Stimulated activated CD8-positive, alpha-beta memory T cell treated with anti-CD3 and anti-CD28 coated beads, Interleukin-7, amount 100 ng/mL, for 48 hours (primary cell): ENCODE measurements around the gene CDRT15L2.
"Not testable (repeated sequence)": the region's sequence is repeated elsewhere in the genome, so short reads cannot be mapped to it uniquely, and the experiment has no call there.

Source experiments
- DNase-seq, 2 donors: peaks; one replicate each; pipeline ENCODE4 v3.0.0-alpha.2; 2020; ENCODE audit warnings: low read depth in 1 of 2; ENCODE audit errors: extremely low read depth in 1 of 2

CDRT15L2 gene

DNA sequence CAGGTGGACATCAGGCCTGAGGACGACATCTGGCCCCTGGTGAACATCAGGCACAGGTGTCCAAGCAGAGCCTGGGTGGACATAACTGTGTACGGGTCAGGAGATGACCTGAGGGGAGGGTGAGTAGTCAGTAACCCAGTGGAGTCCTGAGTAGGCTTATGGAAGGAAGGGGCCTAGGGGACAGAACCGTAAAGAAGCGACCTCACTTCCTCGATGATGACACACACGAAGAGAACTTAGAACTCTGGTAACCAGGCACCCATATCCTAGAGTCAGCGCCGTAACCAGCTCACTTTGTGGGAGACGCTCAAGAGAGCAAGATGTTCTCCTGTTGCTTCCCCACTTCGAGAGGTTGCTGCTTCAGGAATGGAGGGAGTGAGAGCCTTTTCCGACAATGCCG lies at the start of gene CDRT15L2:
Gene CDRT15L2, plus strand, starts transcription at position 301 of the 400 bp plus-strand sequence. Its CDS starts 20 bp downstream, at position 321.
- DNase-seq: not testable (repeated sequence)

DNA sequence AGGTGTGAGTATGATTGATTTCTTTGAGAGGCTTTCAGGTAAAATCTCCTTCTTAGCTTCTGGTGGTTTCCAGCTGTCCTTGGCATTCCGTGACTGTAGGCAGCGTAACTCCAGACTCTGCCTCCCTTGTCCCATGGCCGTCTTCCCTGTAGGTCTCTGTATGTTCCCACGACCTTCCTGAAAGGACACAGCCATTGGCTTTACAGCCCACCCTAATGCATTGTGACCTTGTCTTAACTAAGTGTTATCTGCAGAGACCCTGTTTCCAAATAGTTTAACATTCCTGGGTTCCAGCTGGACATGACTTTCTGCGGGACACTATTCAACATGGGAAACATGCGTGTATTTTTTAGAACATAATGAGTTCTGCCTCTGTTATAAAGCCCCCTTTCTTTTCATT lies 49.4 kb upstream of the CDRT15L2 start:
- not testable (repeated sequence) for DNase-seq

DNA sequence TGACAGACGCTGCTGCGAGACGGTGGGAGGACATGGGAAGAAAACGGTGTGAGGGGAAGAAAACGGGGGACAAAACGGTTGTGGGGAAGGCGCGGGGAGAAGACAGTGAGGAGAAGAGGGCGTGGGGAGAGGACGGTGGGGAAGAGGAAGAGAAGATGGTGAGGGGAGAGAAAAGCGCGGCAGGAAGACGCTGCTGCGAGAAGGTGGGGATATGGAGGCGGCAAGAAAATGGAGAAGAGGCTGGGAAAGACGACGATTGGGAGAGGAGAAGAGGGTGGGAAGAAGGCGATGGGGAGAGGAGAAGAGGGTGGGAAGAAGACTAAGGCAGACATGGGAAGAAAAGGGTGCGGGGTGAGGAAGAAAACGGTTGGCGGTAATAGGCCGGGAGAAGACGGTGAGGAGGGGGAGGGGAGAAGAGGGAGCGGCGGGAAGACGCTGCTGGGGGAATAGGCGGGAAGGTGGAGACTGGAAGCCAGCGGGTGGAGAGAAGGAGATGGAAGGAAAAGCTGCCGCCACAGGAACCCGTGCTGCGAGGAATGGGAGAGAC lies 46.9 kb upstream of the CDRT15L2 start:
- DNase-seq: not testable (repeated sequence)

DNA sequence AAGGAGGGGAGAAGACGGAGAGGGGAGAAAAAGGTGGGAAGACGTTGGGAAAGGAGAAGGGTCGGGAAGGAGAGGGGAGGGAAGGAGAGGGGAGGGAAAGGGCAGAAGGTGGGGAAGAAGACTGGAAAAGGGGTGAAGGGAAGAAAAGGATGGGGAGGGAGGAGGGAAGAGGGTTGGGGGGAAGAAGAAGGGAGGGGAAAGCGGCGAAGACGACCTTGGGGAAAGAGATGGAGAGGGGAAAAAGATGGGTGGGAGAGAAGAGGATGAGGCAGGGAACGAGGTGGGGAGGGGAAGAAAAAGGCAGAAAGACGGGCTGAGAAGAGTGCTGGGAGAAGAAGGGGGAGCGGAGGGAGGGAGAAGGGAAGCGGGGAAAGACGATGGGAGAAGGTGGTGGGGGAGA lies 46.3 kb upstream of the CDRT15L2 start:
- DNase-seq: not testable (repeated sequence)

DNA sequence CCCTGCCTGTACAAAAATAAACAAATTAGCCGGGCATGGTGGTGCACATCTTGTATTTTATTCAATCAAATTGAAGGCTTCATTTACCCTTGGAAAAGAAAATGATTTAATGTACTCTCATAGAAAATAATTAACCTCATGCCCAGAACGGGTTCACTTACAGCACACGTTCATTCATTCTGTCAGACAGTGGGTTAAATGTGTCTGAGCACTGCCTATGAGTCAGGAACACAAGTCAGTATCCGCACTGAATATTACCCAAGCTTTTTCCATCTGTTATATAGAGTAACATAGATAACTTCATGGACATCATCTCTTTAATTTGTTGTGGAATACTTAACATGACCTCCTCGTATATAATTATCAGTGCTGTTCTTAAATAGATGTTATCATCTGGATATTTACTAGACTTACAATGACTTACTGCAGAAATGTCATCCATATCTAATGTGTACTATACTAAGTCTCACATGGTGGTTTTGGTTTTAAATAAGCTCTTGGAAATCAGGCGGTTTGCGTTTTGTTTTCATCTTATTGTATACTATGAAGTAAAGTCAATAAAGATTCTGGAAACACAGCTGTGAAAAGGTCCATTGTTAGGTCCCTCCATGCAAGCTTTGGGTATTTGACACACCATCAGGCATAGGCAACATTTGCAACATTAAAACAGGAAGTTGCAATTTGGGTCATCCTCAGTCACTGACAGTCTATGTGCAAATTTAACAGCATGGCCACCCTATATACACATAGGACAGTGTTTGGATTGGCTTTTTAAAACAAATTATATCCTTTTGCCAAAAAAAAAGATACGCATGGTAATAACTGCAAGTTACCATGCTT lies 44.6 kb upstream of the CDRT15L2 start:
- not testable (repeated sequence) for DNase-seq

DNA sequence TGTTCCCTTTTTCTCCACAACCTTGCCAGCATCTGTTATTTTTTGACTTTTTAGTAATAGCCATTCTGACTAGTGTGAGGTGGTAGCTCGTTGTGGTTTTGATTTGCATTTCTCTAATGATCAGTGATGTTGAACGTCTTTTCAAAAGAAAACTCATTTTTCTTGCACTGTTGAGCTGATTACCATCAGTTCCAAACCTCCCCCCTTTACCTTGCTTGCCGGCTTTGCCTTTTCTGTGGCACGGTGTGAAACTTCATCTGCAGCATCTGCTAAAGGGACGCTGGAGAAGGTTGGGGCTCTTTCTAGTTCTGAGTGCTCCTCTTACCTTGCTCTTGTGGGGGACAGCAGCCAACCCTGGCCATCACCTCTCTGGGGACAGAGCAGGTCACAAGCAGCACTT lies 39.1 kb upstream of the CDRT15L2 start:
- DNase-seq: not testable (repeated sequence)

DNA sequence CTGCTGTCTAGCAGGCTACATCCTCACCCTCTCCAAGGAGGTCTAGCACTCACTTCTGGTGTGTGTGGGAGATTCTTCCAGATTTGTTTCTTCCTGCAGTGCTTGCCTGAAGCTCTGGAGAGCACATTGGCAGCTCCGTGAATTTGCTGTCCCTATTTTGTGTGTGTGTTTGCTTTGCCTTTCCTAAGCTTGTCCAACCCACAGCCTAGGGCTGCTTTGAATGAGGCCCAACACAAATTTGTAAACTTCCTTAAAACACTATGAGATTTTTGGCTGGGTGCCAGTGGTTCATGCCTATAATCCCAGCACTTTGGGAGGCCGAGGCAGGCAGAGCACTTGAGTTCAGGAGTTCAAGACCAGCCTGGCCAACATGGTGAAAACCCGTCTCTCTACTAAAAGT lies 38.7 kb upstream of the CDRT15L2 start:
- not testable (repeated sequence) for DNase-seq

DNA sequence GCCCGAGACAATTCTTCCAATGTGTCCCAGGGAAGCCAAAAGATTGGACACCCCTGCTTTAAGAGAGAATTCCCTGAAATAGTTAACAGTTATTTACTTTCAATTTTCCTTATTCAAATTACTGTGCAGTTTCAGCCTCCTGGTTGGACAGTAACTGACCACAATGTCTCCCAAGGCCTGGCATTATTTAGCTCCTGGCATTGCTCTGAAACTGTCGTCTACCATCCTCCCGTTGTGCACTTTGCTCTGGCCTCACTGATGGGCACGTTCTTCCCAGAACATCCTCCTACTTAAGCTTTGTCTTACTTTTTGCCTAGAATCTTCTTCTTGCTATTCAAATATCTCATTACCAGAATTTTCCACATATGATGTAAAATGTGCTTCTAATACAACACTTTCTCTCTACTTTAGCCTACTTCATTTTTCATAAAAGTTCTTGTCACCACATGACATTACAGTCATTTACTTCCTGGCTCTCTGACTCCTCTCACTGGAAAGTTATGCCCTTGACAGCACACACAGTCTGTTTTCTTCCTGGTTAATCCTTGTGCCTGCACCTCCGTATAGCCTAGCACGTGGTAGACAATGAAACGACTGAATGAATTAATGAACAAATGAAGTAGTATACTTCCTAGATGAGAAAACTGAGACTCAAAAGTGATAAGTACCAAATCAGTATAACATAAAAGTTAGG lies 37.5 kb upstream of the CDRT15L2 start:
- not testable (repeated sequence) for DNase-seq

DNA sequence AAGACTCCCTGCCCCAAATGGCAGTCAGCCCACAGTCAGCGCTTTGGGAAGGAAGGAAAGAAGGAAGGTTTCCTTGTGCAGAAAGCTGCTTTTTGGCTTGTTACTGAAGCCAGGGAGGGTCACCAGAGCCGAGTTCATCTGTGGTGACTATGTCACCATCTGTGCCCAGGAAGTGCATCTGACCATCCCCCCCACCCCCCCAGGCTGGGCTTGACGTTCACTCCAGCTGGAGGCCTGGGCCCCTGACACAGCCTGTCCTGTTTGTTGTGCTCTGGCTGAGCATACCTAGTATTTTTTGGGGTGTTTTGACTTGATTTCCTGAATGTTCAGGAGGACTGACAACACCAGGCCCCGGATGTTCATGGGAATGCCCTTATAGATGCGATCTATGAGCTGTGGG lies 31.6 kb upstream of the CDRT15L2 start:
- DNase-seq: not testable (repeated sequence)

DNA sequence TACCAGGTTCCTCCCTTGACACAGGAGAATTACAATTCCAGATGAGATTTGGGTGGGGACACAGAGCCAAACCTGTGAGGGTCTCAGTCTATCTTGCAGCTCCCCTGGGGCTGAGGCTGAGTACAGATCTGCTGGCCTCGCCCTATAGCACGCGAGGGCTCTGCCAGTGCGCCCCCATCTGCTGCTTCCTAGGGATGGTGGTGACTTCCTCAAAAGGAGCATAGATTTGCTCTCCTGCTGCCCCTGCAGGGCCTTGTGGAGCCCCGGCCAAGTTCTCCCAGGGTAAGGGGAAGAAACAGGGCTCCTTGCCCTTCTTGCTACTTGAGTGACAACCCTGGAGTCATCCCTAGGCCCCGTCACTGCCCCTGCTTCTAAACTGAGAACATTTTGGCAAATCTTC lies 26.6 kb upstream of the CDRT15L2 start:
- DNase-seq: not testable (repeated sequence)

DNA sequence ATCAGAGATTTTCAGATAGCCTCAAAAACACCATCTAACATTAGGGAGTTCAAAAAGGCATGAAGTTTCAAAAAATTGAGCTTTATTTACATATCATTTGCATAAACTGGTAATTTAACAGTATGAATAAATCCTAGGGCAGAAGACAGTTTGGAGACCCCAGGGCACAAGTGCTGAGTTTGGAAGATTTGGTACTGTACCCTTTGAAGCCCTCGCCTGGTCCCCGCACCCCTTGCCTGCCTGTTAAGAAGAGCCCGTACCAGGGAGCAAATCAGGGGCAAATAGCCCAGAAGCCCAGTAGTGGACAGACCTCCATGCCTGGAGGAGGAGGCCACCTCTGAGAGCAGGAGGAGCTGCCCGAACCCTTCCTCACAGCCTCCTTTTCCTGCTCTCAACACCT lies 24.8 kb upstream of the CDRT15L2 start:
- not testable (repeated sequence) for DNase-seq

DNA sequence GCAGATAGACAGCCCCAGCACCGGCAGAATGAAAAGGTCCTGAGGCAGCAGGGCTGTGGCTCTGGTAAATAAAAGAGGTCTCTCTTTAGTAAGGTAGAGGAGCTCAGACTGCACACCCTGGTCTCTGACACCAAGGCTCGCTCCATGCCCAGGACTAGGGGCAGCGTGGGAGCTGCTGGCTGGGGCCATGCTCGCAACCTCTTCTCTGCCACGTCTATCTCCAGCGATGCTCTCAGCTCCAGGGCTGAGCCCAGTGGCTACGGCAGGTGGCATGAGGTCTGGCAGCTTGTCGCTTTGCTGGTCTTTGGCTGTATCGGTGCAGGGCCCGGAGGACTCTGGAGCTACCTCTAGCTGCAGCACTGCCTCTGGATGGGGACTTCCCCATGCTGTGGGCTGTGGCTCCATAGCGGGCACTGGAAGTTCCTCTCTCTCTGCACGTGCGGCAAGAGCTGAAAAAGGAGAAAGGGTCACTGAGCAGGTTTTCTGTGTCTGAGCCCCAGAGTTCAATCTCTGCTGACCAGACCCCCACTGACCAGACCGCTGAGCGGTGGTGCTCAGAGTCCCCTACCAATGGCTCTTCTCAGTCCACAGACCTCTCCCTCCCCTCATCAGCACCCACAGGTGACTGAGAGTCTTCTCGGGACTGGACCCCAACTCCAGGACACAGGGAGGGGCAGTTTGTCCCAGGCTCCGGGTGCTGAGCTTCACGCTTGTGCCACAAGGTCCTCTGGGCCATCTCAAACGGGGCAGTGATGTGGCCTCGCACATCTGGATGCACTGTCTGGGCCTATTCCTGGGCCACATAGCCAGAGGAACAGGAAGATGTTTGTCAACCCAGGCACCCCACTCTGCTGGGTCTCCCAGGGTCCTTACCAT lies 24.2 kb upstream of the CDRT15L2 start:
- DNase-seq: not testable (repeated sequence)

DNA sequence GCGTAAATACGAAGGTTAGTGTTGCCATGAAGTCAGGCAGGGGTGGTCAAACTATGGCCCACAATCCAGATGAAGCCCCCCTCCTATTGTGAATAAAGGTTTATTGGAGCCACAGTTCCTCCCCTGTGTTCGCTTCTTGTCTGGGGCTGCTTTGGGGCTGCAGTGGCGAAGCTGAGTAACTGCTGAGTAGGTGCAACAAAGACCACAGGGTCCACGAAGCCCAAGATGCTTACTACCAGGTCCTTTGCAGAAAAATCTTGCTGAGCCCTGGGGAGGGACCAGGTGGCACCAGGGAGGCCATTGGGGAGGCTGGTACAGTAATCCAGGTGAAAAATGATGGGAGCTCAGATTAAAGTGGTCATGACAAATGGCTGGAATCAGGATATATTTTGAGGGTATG lies 21.4 kb upstream of the CDRT15L2 start:
- DNase-seq: not testable (repeated sequence)

DNA sequence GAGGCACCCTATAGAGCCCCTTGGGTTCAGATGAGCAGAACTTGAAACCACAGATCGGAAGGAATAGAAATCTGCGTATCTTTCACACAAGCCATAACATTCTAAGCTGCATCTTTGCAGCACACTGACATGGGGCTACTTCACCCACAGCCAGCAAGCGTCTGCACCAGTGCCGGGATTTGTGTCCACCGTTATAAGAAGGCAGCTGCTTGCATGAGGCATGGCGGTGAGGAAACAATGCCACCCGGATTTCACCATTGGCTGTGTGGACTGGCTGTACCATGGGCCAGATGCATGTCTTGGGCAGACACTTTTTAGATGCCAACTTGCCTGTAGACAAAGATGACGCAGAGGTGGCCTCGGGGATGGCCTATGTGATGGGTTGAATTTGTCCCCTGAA lies 20.5 kb upstream of the CDRT15L2 start:
- not testable (repeated sequence) for DNase-seq

DNA sequence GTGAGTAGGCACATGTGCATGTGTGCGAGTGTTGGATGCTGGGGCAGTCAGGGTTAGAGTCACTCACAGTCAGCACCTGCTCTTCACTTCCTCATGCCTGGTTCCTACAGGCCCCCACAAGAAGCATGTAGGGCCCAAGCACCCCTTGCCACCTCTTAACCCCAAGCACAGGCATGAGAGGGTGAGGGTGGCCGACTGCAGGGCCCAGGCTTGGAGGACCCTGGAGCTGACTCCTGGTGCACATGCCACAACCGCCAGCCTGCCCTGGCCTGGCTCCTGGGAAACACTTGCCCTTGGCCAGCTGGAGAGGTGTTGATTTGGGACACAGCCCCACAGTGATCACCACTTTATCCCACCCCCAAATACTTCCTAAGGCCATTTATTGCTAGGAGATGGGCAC lies 16.9 kb upstream of the CDRT15L2 start:
- DNase-seq: no peak

DNA sequence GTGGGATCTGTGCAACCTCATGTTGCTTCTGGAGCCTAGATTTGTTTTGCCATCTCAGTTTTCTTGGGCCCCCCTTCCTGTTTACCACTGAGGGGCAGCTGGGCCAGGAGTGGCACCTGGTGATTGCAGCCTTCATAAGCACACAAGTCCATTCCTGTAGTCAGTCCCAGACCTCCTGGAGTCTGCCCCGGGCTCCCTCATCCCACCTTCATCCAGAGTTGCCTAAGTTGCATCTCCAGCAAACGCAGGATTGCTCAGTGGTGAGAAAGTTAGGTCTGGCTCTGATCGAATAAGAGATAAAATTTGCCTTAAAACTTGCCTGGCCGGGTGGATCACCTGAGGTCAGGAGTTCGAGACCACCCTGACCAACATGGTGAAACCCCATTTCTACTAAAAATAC lies 14.3 kb upstream of the CDRT15L2 start:
- DNase-seq: not testable (repeated sequence)

DNA sequence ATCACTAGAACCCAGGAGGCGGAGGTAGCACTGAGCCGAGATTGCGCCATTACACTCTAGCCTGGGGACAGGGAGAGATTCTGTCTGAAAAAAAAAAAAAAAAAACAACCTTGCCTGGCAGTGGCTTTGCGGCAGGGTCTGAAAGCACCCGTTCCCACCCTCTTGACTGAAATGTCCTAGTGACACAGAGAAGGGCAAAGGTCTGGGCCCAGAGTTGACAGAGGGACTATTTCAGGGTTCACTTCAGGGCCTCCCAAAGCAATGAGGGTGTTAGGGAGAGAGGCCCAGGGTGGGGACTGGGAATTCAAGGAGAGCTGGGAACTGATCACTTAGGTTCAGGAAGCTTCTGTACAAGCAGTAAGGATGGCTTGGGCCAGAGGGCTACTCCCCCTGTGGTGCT lies 13.8 kb upstream of the CDRT15L2 start:
- DNase-seq: no peak

DNA sequence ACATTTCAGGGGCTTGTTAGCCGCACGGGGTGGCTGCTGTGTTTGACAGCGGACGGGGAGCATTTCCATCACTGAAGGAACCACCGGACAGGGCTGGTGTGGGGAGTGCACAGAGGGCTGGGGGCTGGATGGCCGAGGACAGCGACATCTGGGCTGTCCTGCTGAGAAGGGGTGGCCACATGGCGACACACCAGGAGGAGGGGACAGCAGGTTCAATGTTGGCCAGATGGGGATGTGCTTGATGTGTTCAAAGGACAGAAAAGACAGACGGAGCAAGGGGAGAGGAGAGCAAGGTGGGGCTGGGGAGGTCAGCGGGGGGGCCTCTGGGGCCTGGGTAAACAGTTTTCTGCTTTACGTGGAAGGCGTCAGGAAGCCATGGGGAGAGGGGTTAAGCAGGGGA lies 12.8 kb upstream of the CDRT15L2 start:
- not testable (repeated sequence) for DNase-seq

DNA sequence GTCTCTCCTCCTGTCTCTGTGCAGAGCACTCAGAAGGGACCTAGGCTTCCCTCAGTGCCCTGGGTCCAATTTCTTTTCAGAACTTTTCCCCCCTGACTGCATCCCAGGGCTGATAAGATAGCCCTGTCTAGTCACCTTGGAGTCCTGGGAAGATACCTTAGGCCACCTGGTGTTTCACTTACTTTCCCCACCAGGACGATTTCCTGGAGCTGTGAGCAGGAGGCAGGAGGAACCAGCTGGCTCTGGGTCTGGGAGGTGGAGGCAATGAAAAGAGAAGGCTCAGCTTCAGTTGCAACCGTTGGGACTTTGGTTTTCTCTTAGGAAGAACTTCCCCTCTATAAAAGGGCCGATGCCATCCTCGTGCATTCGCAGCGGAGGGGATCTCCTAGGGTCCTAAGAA lies 12.1 kb upstream of the CDRT15L2 start:
- DNase-seq: not testable (repeated sequence)

DNA sequence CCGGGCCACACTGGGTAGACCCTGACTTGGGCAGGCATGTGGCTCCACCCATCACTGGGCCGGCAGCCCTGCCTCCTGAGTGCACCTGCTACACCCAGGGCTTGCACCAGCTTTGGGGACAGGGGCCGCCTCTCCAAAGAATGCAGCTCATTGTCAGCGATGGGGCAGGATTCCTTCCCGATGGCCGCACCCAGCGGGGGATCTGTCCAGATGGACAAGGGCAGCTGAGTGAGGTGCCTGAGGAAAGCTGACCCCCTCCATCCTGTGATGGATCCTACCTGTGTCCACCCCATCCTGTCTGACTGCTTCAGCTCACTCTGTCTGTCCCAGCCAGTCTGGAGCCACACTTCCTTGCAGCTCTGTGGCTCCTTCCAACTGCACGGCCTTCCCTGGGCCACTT lies 10.9 kb upstream of the CDRT15L2 start:
- not testable (repeated sequence) for DNase-seq

DNA sequence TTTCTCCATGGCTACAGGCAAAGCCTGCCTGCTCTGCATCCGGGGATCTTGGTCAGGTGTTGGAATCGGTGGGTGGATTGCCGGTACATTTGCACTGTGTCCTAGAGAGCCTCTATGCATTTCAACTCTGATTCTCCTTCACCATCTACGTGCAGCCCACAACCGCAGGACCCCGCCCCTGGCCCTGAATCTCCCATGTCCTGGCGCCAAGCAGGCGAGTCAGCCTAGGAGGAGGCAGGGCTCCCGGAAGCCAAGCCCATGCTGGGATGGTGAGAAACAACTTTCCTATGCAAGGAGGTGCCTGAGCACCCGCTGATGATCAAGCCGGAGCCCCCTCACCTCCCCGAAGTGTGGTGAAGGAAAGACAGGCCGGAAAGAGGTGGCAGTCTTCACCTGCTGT lies 7.9 kb upstream of the CDRT15L2 start:
- DNase-seq: not testable (repeated sequence)
